Measurements from ENCODE around the gene FAM170B.

DNA sequence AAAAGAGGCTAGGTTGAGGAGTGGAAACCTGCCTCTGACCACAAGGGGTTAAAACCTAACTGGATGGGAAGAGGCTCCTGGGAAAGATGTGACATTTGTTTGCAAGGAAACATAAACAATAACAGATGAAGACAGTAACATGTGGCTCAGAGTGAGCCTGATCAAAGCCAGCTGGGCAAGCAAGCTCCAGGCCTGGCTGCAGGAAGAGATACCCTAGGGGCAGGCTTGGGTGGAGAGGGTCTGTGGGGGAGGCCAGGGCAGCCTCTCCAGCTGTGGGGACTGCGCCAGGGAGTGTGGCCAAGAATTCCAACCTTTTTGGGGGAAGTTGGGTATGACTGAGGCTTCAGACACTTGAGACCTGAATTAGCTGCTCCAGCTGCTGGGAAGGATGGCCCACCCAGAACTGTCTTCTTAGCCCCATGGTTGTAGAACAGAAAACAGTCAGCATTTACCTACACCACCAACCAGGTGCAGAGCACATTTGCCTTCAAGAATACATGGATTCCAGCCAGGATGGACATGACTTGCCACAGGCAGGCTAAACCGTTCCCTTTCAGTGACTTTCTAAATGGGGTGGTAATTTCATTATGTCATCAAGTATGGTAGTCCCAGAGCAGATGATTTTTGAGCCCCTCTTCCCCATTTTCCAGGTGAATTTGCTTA, 10.4 kb upstream of the FAM170B start:
- TF ChIP-seq POLR2A (IDR thresholded peaks at IDR 0.05; ENCODE audit: low read depth, low read length) (no peak), POLR2AphosphoS5 (IDR thresholded peaks at IDR 0.05; ENCODE audit: low read depth, low read length) (no peak)

Measured in GM12892 (cell line).